HepG2 (cell line): ENCODE results near the gene ENO3. TPM values are rescaled to one million over a fixed set of nuclear protein-coding genes. Genes with fewer than 3 reads are reported as not detected.

Experiments used
- ATAD3A ChIP-seq: sonication (generic); formaldehyde crosslinking; IDR thresholded peaks from 2 replicates; pipeline ENCODE4 v1.4.0; 2020; ENCODE audit warnings: missing genetic modification reagents
- BCL6 ChIP-seq: IDR thresholded peaks from 2 replicates; pipeline ENCODE4 v1.6.1; 2016; ENCODE audit warnings: missing genetic modification reagents, missing compliant biosample characterization
- BRF2 ChIP-seq: sonication (generic); formaldehyde crosslinking; IDR thresholded peaks from 2 replicates; pipeline ENCODE4 v1.8.1; 2022; ENCODE audit warnings: mild to moderate bottlenecking, missing genetic modification reagents
- ELF3 ChIP-seq: IDR thresholded peaks from 2 replicates; pipeline ENCODE4 v1.6.1; 2016; ENCODE audit warnings: missing genetic modification reagents, missing compliant biosample characterization
- HNF4G ChIP-seq, 2 experiments: sonication (generic) in 1 of 2; formaldehyde crosslinking in 1 of 2; IDR thresholded peaks; 2 replicates each; pipeline versions ENCODE4 v1.4.0 to v1.6.1; 2011 to 2020; ENCODE audit warnings: borderline replicate concordance in 2 of 2, low read depth in 2 of 2, mild to moderate bottlenecking in 2 of 2, low read length in 1 of 2, missing genetic modification reagents in 1 of 2, moderate library complexity in 1 of 2
- MIER2 ChIP-seq: IDR thresholded peaks from 2 replicates; pipeline ENCODE4 v1.6.1; 2016; ENCODE audit warnings: missing biosample characterization, missing genetic modification reagents
- SKIL ChIP-seq: sonication (generic); formaldehyde crosslinking; IDR thresholded peaks from 2 replicates; pipeline ENCODE4 v1.8.0; 2022; ENCODE audit warnings: missing genetic modification reagents, mild to moderate bottlenecking, moderate library complexity, borderline replicate concordance
- SP140L ChIP-seq: sonication (generic); formaldehyde crosslinking; IDR thresholded peaks from 2 replicates; pipeline ENCODE4 v1.4.0; 2020; ENCODE audit warnings: missing genetic modification reagents, borderline replicate concordance
- U2AF2 ChIP-seq: fragments of 200-400 bp; formaldehyde crosslinking; IDR thresholded peaks from 2 replicates; pipeline ENCODE4 v1.6.1; 2017; ENCODE audit warnings: low read depth, mild to moderate bottlenecking, low read length
- ZMYM4 ChIP-seq: sonication (generic); formaldehyde crosslinking; IDR thresholded peaks from 2 replicates; pipeline ENCODE4 v1.8.1; 2023; ENCODE audit warnings: mild to moderate bottlenecking, missing genetic modification reagents
- ZNF124 ChIP-seq: sonication (generic); formaldehyde crosslinking; IDR thresholded peaks from 2 replicates; pipeline ENCODE4 v1.4.0; 2020; ENCODE audit warnings: missing genetic modification reagents
- ZNF281 ChIP-seq: sonication (generic); formaldehyde crosslinking; IDR thresholded peaks from 2 replicates; pipeline ENCODE4 v1.4.0; 2020; ENCODE audit warnings: missing genetic modification reagents, borderline replicate concordance
- ZNF512 ChIP-seq: sonication (generic); formaldehyde crosslinking; IDR thresholded peaks from 2 replicates; pipeline ENCODE4 v1.4.0; 2020; ENCODE audit warnings: mild to moderate bottlenecking, missing genetic modification reagents
- ZNF580 ChIP-seq: IDR thresholded peaks from 2 replicates; pipeline ENCODE4 v1.6.1; 2016; ENCODE audit warnings: low read depth, borderline replicate concordance
- ZNF687 ChIP-seq: sonication (generic); formaldehyde crosslinking; IDR thresholded peaks from 2 replicates; pipeline ENCODE4 v1.5.1; 2020; ENCODE audit warnings: mild to moderate bottlenecking, missing genetic modification reagents, moderate library complexity
- polyA plus RNA-seq, 8 experiments: library from polyadenylated mRNA; depleted of rRNA in 3 of 8; stranded (reverse) in 7 of 8; unstranded in 1 of 8; fragments of >200 nt; fragmentation: Illumina TruSeq in 4 of 8; extraction: Trizol in 4 of 8; gene quantifications; 2 replicates each; pipeline versions ENCODE4 v1.2.1 to v1.2.3, GENCODE V29; 2011 to 2016; ENCODE audit warnings: low read depth in 4 of 8, missing spikeins in 1 of 8, mixed read lengths in 1 of 8; ENCODE audit not compliant: insufficient read depth in 1 of 8
- total RNA-seq, 5 experiments: library from RNA; depleted of rRNA; stranded (reverse); fragments of >200 nt; fragmentation: Illumina TruSeq; extraction: Trizol; gene quantifications; 2 replicates each; pipeline ENCODE4 v1.2.3, GENCODE V29; 2016; ENCODE audit warnings: low read depth in 1 of 5

The ENO3 gene
- total and polyA plus RNA-seq, 2 of the 13 experiments (the other 11 are each of a cell fraction or from before 2014, with no cell fraction given) = 59.8 to 69.8 TPM

GRCh38 chr17:4969551-4970173, 18.7 kb downstream of the ENO3 start (continued):
- TF ChIP-seq ZNF687 (peak; percentile 42; the same call in 1 of the 2 replicates), ZNF580 (CRISPR knock-in tag) (no peak), ZMYM4 (CRISPR knock-in tag) (0 out of 2 replicates have a peak, but pooled peaks have one; percentile 16), ZNF512 (CRISPR knock-in tag) (no peak), ZNF124 (CRISPR knock-in tag) (no peak), ELF3 (peak; percentile 18; the same call in 1 of the 2 replicates), ZNF281 (no peak), MIER2 (CRISPR knock-in tag) (peak; percentile 84), U2AF2 (no peak), BRF2 (CRISPR knock-in tag) (no peak), SP140L (no peak), HNF4G (IDR thresholded peaks at IDR 0.05; ENCODE audit: borderline replicate concordance, low read depth, low read length) (0 out of 2 replicates have a peak, but pooled peaks have one; percentile 33), HNF4G (CRISPR knock-in tag; IDR thresholded peaks at IDR 0.05; ENCODE audit: borderline replicate concordance, low read depth) (no peak), ATAD3A (CRISPR knock-in tag) (no peak), SKIL (no peak), BCL6 (no peak)
